Smooth muscle cell (in vitro differentiated cells): ENCODE data around the gene GABRG3. TPM values are rescaled to one million over a fixed set of nuclear protein-coding genes. Genes with fewer than 3 reads are reported as not detected.

Experiments used
- DNase-seq: peaks from one replicate; lab custom pipeline; 2025; ENCODE audit not compliant: unreplicated experiment; lab: John Stamatoyannopoulos, UW
- H2AFZ ChIP-seq: fragments of 200-600 bp; sonication (generic); 2 replicates; pipeline ENCODE4 v1.6.0; 2016; ENCODE audit warnings: antibody characterized with exemption, low read depth, mild to moderate bottlenecking
- H3F3A ChIP-seq: fragments of 200-600 bp; sonication (generic); 2 replicates; pipeline ENCODE4 v1.6.0; 2017; ENCODE audit warnings: antibody characterized with exemption, low read depth
- H3K27ac ChIP-seq: fragments of 200-600 bp; sonication (generic); 2 replicates; pipeline ENCODE4 v1.5.1; 2016; ENCODE audit warnings: low read depth, mild to moderate bottlenecking
- H3K27me3 ChIP-seq: fragments of 200-600 bp; sonication (generic); 2 replicates; pipeline ENCODE4 v1.6.1; 2016; ENCODE audit warnings: low read depth, mild to moderate bottlenecking
- H3K36me3 ChIP-seq: fragments of 200-600 bp; sonication (generic); 2 replicates; pipeline ENCODE4 v1.5.1; 2016; ENCODE audit warnings: low read depth
- H3K4me1 ChIP-seq: fragments of 200-600 bp; sonication (generic); 2 replicates; pipeline ENCODE4 v1.5.1; 2016; ENCODE audit warnings: low read depth
- H3K4me2 ChIP-seq: fragments of 200-600 bp; sonication (generic); 2 replicates; pipeline ENCODE4 v1.6.0; 2016; ENCODE audit warnings: mild to moderate bottlenecking
- H3K4me3 ChIP-seq: fragments of 200-600 bp; sonication (generic); 2 replicates; pipeline ENCODE4 v1.5.1; 2016; ENCODE audit warnings: mild to moderate bottlenecking
- H3K79me2 ChIP-seq: fragments of 200-600 bp; sonication (generic); 2 replicates; pipeline ENCODE4 v1.6.0; 2016; ENCODE audit warnings: low read depth, mild to moderate bottlenecking
- H3K9ac ChIP-seq: fragments of 200-600 bp; sonication (generic); 2 replicates; pipeline ENCODE4 v1.6.0; 2016; ENCODE audit warnings: low read depth
- H3K9me3 ChIP-seq: fragments of 200-600 bp; sonication (generic); replicated peaks from 2 replicates; pipeline ENCODE4 v1.5.1; 2016; ENCODE audit warnings: low read depth
- H4K20me1 ChIP-seq: fragments of 200-600 bp; sonication (generic); 2 replicates; pipeline ENCODE4 v1.6.0; 2016; ENCODE audit warnings: low read depth
- WGBS: methylation state at CpG from one replicate; pipeline ENCODE4 v1.1.7; 2016; ENCODE audit warnings: low lambda C conversion rate; 5-methylcytosine and 5-hydroxymethylcytosine counted together
- polyA plus RNA-seq: library from polyadenylated mRNA; unstranded; fragments of >200 nt; fragmentation: Nextera tagmentation; extraction: Ambion mirVana; gene quantifications from 2 replicates; pipeline ENCODE4 v1.2.1, GENCODE V29; 2016
- total RNA-seq: library from RNA; depleted of rRNA; stranded (reverse); fragments of >200 nt; gene quantifications from 2 replicates; pipeline ENCODE4 v1.2.3, GENCODE V29; 2014
- TF ChIP-seq, protein P1 (sequence below): fragments of 200-600 bp; sonication (generic); IDR thresholded peaks from 2 replicates; pipeline ENCODE4 v1.5.1; 2017; ENCODE audit warnings: borderline replicate concordance, mild to moderate bottlenecking, antibody characterized with exemption; ENCODE audit not compliant: insufficient read depth, poor library complexity, severe bottlenecking

The GABRG3 gene
- total and polyA plus RNA-seq, 2 experiments from 2014 or later = under 0.01 TPM; not detected in 1

DNA sequence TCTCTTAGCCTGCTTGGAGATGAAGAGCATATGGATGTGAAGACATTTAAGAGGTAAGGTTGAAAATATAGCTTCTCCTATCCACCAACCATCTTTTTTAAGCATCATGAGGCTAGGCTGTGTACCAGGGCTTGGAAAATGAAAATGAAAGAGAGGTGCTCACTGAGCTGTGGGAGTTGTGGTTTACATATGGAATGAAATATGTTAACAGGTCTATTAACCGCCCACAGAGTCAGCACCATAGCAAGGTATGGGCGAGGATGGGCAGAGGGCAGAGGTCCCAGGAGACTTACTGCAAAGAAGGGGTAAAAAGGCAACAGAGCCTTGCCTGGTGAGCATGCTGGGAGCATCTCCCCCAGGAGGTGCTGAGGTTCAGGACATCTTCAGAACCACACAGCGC lies 273.1 kb downstream of the GABRG3 start:
- no peaks in the 10 kb centered on the region for H3K79me2 ChIP-seq
- no peaks in the 10 kb centered on the region for H3F3A ChIP-seq
- H3K4me3 ChIP-seq = no peak overlapping the region
- H3K4me1 ChIP-seq = no peaks in the 10 kb centered on the region
- H3K4me2 ChIP-seq = no peak overlapping the region
- H2AFZ ChIP-seq = no peak overlapping the region
- no peaks in the 10 kb centered on the region for H3K27me3 ChIP-seq
- TF ChIP-seq, protein P1, sequence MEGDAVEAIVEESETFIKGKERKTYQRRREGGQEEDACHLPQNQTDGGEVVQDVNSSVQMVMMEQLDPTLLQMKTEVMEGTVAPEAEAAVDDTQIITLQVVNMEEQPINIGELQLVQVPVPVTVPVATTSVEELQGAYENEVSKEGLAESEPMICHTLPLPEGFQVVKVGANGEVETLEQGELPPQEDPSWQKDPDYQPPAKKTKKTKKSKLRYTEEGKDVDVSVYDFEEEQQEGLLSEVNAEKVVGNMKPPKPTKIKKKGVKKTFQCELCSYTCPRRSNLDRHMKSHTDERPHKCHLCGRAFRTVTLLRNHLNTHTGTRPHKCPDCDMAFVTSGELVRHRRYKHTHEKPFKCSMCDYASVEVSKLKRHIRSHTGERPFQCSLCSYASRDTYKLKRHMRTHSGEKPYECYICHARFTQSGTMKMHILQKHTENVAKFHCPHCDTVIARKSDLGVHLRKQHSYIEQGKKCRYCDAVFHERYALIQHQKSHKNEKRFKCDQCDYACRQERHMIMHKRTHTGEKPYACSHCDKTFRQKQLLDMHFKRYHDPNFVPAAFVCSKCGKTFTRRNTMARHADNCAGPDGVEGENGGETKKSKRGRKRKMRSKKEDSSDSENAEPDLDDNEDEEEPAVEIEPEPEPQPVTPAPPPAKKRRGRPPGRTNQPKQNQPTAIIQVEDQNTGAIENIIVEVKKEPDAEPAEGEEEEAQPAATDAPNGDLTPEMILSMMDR = no peak
- H4K20me1 ChIP-seq = no peaks in the 10 kb centered on the region
- no peaks in the 10 kb centered on the region for H3K9me3 ChIP-seq
- H3K27ac ChIP-seq = no peak overlapping the region
- H3K9ac ChIP-seq = no peak overlapping the region
- H3K36me3 ChIP-seq = no peaks in the 10 kb centered on the region
- no peak for DNase-seq
- 92% methylated on average over 3 of the region's 3 CpGs for WGBS

DNA sequence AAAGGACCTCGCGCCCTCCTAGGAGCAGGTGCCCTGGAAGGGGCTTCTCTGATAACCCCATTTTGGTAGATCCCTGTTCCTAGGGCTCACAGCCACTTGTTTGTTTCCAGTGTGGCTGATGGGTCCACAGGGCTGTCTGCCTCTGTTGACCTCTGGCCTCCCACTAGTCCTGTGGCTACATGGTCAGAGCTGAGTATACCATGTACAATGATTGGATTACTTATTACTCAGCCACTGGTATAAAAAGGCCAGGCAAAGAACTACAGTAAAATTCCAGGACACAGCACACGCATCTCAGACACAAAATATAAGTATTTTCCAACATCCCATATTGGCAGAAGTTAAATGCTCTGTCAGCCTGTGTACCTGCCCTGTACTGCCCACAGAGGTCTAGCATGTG lies 277.3 kb downstream of the GABRG3 start:
- Histone ChIP-seq H3K27ac (no peak overlapping the region), H3K4me1 (no peaks in the 10 kb centered on the region), H3K4me2 (no peak overlapping the region), H3K9me3 (no peaks in the 10 kb centered on the region), H3K36me3 (no peaks in the 10 kb centered on the region), H3K4me3 (no peak overlapping the region), H3K9ac (no peak overlapping the region), H4K20me1 (no peaks in the 10 kb centered on the region), H2AFZ (no peak overlapping the region), H3K79me2 (no peaks in the 10 kb centered on the region), H3F3A (no peaks in the 10 kb centered on the region), H3K27me3 (no peaks in the 10 kb centered on the region)
- TF ChIP-seq, protein P1 = no peak
- DNase-seq = no peak
- WGBS = 93% methylated on average over 3 of the region's 3 CpGs

DNA sequence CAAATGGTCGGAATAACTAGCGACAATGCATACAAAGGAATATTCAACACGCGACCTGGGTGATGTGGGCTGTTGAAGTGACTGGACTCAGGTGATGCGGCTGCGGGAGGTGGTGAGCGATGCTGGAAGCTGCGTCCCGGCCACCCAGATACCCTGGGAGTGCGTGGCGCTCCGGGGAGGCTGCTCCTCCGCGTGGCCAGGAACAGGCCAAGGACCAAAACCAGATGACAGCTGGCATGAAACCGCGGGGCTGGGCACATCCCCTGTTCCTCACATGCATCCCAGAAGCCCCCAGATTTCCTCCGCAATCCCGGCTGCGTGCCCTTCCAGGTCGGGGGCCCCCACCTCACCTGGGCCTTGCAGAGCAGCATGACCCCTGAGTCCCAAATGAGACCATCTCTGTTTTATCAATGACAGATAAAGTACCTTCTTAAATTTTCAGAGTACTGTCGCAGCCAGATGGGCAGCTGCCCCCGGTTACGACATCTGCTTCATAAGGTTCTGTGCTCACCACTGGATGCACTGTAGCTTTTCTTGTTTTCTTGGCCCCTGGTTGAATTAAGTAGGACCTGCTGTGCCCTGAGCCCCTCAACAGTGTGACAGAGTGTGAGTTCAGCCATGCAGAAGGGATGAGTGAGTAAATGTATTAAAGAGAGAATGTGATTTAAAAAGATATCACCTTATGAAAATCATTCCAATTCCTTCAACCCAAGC lies 278.2 kb downstream of the GABRG3 start:
- Histone ChIP-seq H3K4me3 (no peak overlapping the region), H2AFZ (no peak overlapping the region), H3F3A (no peaks in the 10 kb centered on the region), H3K27me3 (no peaks in the 10 kb centered on the region), H3K4me2 (no peak overlapping the region), H3K27ac (no peak overlapping the region), H3K9me3 (no peaks in the 10 kb centered on the region), H3K4me1 (no peaks in the 10 kb centered on the region), H3K9ac (no peak overlapping the region), H3K79me2 (no peaks in the 10 kb centered on the region), H4K20me1 (no peaks in the 10 kb centered on the region), H3K36me3 (no peaks in the 10 kb centered on the region)
- TF ChIP-seq, protein P1 = no peak
- no peak for DNase-seq
- WGBS = 97% methylated on average over 21 of the region's 23 CpGs

DNA sequence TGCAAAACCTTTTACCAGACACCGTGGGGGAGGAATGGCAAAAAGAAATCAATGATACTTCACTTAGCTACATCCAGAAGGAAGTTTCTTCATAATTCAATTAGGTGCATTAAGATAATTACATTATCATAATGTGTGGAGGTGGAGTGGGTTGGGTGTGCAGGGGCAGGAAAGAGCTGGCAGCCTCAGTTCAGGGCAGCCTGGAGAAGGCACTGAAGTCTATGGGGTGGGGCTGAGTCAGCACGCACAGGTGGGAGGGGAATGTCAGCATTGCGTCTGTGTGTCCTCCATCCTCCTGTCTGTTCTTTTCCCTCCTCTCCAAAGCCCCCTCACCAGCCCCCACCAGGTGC lies 278.8 kb downstream of the GABRG3 start:
- Histone ChIP-seq H3K79me2 (no peaks in the 10 kb centered on the region), H3K27me3 (no peaks in the 10 kb centered on the region), H3K4me2 (no peak overlapping the region), H2AFZ (no peak overlapping the region), H4K20me1 (no peaks in the 10 kb centered on the region), H3K9ac (no peak overlapping the region), H3K36me3 (no peaks in the 10 kb centered on the region), H3K4me3 (no peak overlapping the region), H3K4me1 (no peaks in the 10 kb centered on the region), H3K27ac (no peak overlapping the region), H3F3A (no peaks in the 10 kb centered on the region), H3K9me3 (no peaks in the 10 kb centered on the region)
- TF ChIP-seq, protein P1 = no peak
- no peak for DNase-seq
- 96% methylated on average over 2 of the region's 3 CpGs for WGBS
